T-helper 2 cell (primary cell): ENCODE measurements around the gene MOB3A.

ENCODE experiments used
- DNase-seq, 5 experiments: peaks; one replicate each; pipeline versions ENCODE4 v3.0.0 to v3.0.0-alpha.2; 2012 to 2022

Gene MOB3A

DNA sequence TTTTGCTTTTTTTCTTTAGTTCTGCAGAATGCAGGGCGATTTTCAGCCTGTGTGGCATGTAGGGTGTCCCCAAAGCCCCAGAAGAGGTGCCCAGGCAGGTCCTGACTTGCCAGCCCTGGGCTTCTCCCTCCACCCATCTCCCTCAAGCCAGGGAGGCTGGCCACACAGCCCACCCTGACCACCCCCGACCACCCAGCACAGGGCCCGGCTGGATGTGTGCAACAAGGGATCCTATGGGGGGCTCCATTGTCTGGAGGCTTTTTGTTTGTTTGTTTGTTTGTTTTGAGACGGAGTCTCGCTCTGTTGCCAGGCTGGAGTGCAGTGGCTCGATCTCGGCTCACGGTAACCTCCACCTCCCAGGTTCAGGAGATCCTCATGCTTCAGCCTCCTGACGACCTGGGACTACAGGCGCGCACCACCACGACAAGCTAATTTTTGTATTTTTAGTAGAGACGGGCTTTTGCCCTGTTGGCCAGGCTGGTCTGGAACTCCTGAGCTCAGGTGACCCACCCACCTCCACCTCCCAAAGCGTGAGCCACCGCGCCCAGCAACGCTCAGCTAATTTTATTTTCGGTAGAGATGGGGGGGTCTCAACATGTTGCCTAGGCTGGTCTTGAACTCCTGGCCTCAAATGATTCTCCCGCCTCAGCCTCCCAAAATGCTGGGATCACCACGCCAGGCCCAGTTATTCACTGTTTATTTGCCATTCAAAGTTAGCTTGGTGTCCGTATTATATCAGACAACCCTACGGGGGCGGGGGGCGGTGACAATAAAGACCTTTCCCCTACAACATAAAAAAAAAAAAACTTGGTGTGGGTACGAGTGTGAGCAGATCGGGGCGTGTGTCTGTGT lies 37.3 kb downstream of the MOB3A start:
- DNase-seq = no peak

DNA sequence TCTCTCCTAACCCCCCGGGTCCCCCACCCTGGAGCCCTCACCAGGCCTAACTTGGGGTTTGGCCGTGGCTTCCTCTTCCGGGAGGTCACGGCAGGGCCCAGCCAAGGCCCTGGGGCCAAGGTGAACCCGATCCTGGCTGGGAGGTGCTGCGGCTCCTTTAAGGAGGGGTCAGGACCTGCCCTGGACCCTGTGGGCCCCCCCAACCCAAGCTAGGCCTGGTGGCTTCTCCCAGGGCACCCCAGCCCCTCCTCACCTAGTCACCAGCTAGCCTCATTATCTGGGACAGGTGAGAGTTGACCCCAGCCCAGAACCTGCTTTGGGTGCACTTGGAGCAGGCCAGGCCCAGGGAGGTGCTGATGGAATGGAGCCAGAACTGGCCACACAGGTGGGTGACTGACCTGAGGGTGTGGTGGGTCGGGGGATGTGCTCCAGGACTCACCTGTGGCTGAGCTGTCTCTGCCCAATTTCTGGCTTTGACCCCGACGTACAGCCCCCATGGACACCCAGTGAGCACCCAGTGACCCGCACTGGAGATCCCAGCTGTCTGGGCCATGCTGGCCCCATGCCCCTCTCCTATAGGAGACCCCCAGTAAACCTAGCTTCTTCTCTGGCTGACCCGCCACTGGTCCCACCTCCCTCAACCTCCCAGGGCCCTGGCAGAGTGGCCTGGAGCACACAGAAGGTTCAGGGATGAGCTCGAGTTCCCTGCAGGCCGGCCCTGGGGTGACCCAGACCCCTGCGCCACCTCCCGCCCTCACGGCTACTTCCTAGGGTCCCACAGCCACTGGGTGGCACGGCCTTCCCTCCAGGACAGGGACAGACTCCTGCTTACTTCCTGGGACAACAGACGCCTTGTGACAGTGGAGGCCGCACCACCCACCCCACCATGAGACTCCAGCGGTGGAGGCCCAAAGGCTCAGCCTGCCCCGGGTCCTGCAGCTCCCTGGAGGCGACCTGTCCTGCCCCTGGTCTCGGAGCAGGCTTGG lies 38.3 kb downstream of the MOB3A start:
- no peak for DNase-seq

DNA sequence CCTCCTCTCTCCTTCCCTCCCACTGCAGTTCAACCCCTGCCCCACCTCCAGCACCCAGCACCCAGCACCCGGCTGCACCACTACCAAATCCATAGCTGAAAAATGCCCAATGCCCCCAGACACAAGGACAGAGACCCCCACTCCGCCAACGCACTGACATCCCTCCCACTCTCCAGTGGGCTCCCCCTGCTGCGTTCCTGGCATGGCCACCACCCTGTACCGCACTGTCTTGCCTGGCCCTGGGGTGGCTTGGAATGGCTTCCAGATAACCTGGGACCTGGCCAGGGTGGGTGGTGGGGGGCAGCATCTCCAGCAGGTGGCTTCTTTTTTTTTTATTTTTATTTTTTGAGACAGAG lies 39.3 kb downstream of the MOB3A start:
- DNase-seq = no peak

DNA sequence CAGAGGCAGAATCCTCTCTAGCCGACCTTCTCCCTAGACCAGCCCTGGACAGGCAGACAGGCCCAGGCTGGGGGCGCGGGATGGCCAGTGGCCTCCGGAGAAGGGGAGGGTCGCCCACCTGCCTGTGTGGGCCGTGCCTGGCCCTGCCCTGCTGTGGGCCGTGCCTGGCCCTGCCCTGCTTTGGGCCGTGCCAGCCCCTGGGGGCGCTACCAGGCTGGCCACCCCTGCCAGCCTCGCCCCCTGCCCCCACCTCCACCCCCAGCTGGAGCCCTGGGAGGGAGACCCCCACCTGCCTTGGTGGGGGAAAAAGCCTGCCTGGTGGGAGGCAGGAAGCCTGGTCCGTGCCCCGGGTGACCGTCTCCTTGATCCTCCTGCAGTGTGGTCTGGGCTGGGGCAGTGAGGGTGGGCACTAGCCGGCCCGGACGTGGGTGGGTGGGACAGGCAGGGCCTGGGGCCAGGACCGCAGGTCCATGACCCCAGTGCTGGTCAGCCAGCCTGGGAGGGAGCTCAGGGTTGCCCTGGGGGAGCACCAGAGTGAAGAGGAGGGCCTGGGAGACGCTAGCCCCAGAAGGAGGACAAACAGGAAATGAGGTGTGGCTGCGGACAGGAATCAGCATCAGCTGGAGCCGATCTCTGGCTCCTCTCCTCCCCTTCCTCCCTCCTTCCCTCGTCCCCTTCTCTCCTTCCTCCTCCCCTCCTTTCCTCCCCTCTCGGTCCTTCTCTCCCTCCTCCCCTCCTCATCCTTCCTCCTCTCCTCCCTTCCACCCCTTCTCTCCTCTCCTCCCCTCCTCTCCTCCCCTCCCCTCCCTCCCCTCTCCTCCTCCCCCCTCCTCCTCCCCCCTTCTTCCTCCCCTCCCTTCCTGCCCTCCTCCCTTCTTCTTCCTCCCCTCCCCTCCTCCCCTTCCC lies 39.9 kb downstream of the MOB3A start:
- peak in 1 of 5 experiments; percentile 63 for DNase-seq

DNA sequence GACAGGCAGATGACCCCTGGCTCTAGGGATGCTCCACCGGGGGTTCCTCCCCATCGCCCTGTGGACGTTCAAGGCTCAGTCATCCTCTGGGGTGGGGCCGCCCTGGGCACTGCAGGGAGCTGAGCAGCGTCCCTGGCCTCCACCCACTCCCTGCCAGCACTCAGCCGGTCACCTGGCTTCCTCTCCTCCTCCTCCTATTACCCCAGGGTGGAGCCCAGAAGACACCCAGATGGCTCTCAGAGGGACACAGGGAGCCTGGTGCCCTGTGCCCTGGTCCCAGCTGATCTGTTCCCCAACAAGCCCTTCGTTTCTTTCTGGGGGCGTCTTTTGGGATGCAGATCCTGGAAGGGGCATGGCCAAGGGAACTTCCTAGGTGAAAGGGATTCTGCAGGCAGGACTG lies 41.4 kb downstream of the MOB3A start:
- DNase-seq = no peak

DNA sequence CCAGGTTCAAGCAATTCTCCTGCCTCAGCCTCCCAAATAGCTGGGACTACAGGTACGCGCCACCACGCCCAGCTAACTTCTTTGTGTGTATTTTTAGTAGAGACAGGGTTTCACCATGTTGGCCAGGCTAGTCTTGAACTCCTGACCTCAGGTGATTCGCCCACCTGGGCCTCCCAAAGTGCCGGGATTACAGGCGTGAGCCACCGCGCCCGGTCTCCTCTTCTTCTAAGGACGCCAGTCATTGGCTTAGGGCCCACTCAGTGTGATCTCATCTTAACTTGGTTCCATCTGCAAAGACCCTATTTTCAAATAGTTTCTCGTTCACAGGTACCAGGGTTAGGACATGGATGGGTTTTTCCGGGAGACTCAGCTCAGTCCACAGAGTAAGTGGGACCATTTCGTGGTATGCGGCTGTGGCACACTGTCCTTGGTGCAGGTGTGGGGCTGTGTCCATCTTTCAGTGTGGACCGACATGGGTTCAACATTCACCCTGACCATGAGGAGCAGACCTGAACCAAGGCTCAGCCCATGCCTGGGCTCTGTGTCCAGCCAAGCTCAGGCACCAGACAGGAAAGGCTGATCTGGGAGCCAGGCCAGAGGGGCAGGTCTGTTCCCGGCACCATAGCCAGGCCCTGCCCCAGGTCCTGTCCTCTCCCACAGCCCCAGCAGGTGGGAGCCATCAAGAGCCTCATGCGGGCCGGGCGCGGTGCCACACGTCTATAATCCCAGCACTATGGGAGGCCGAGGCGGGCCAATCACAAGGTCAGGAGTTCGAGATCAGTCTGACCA lies 42.3 kb downstream of the MOB3A start:
- no peak for DNase-seq

DNA sequence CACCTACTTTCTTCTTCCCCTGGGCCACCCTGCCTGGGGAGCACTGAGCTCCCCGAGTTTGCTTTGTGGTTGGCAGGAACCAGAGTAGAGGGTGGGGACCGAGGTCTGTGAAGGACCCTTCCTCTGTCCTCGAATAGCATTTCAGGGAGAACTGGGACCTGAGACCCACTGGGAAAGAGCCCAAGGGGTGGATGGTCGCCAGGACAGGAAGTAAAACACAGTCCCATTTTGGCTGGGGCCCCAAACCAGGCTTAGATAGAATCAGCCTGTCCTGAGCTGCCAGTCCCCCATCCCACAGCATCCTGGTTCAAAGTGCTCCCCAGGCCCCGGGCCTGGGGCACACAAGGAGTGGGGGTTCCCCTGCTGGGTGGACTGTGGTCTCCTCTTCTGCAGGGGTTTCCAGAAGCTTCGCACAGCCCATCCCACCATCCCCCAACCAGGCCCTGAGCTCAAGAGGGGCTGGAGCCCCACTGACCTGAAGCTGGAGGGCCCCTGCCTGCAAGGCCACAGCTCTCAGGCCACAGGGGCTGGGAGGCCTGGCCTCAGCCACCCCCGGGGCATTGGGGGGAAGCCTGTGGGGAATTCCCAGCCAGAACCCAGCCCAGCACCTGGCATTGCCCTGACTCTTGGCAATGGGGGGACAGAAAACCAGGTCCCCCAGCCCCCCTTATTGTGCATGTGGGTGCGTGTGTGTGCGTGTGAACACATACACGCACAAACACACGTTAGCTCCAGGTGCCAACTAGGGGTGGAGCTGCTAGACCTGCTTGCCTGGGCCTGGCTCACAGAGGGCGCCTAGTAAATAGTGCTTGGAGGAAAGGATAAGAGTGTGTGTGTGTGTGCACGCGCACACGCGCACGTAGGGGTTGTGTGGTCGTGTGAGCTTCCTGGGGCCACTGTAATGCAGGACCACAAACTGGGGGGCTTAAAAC lies 44.1 kb downstream of the MOB3A start:
- DNase-seq = peak in 3 of 5 experiments; percentile 49 to 79 (median 74)

DNA sequence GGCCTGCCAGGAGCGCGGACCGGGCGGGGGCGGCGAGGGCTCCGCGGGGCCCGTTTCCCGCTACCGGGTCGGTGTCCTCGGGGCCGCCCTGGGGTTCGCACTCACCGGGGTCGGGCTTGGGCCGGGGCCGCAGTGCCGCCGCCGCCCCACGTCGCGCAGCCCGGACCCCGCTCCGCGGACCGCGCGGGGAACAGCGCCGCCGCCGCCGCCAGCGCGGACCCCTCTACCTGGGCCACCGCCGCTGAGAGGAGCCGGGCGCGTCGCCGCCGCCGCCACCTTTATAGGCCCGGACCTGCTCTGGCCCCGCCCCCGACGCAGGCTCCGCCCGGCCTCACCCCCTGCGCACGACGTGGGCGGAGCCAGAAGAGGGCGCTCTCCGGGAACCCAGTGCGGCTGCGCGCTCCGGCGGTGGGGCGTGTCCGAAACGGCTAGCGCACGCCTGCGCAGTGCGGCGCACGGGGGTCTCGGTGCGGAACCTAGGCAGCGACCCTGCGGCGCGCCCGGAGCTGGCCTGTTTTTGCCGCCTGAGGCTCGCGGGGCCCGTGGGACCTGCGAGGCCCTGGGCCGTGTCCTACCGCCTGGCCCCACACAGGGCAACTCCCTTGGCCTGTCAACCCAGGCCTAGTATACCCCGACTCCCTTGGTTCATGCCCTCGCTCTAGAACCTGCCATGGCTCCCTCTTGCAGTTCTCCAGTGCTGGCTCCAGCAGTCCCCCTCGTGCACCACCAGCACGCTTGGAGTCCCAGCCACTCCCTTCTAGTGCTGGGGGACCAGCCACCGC lies 44.9 kb downstream of the MOB3A start, which contains the start of gene MKNK2:
TSS of gene MKNK2 (minus strand) at position 254 of the 782 bp plus-strand sequence. CDS start 393 bp downstream, outside the sequence.
- DNase-seq = peak; percentile 88 to 94 (median 91)

DNA sequence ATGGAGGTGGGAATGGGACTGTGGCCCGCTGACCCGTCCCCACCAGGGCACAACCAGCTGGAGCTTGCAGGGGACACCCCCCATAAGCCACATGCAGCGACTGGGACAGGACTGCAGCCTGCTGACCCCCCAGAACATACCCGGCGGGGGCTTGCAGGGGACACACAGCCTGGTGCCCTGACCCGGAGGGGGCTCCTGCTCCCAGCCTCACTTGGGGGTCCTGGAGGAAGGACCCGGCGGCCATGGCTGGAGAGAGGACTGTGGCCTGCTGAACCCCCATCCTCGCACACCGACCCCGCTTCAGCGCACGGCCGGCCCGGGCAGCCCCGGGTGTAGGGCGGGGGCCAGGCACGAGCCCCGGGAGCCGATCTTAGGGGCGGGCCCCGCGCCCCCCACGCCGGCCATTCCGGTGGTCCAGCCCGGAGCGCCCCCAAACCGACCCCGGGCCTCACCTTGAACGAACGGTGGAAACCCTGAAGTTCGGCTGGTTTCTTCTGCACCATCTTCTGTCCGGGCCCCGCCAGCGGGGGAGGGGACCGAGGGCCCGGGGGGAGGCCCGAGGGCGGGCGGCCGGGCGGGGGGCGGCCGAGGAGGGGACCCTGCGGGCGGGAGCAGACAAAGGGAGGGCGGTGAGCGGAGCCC lies 45.7 kb downstream of the MOB3A start:
- DNase-seq = no peak

DNA sequence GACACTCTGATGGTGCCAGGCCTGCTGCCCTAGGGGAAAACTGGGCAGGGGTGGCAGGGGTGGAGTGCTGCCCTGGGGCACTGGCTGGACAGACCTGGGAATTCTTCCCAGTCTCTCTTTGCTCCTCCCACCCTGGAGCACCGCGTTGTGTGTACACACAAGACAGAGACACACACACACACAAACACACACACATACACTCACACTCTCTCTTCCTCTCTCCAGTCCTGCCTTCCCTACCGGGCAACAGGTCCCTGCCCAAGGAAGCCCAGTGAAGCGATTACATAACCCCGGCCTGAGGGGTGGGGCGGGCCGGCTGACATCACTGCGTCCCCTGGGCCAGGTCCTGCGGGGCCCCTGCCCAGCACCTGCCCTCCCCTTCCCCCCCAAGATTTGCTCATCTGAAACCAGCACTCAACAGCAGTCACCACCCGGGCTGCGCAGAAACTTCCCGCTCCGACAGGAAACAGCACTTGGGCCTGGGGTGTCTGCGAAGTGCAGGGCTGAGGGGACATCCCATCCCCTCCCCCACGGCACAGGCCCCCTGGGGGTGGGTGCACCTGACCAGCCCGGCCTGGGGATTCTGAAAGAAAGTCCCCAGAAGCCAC lies 46.3 kb downstream of the MOB3A start:
- DNase-seq = peak in 2 of 5 experiments; percentile 41 to 80

DNA sequence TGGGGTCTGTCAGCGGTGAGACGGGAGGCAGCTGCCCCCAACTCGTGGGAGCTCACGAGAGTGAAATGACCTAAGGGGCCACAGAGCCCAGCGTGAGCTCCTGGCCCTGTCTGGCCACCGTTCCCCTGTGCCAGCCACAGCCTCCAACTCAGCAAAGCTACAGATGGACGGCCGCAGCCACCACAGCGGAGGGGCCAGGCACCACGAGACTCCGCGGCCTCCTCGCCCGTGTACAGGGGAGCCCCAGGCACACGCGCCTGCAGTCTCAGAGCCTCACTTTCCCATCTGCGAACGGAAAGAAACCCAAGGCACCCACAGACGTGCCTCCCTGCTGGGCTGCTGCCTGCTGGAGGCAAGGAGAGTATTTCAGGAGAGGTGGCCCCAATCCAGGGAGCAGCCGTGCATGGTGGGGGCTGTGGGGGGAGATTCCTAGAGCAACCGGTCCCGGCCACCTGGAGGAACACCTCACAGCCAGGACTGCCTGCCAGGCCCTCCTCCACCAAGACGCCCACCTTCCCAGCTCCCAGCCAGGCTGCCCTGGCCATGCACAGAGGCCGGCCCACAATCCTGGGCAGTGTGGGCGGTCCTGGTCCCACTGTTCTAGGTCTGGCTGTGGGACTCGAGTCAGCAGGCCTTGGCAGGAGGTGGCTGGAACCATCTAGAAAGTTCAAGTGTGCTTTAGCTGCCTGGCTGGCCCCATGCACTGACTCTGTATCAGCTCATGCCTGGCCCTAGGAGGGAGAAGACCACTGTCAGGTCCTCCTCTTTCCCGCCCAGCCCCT lies 47.0 kb downstream of the MOB3A start:
- DNase-seq = no peak

DNA sequence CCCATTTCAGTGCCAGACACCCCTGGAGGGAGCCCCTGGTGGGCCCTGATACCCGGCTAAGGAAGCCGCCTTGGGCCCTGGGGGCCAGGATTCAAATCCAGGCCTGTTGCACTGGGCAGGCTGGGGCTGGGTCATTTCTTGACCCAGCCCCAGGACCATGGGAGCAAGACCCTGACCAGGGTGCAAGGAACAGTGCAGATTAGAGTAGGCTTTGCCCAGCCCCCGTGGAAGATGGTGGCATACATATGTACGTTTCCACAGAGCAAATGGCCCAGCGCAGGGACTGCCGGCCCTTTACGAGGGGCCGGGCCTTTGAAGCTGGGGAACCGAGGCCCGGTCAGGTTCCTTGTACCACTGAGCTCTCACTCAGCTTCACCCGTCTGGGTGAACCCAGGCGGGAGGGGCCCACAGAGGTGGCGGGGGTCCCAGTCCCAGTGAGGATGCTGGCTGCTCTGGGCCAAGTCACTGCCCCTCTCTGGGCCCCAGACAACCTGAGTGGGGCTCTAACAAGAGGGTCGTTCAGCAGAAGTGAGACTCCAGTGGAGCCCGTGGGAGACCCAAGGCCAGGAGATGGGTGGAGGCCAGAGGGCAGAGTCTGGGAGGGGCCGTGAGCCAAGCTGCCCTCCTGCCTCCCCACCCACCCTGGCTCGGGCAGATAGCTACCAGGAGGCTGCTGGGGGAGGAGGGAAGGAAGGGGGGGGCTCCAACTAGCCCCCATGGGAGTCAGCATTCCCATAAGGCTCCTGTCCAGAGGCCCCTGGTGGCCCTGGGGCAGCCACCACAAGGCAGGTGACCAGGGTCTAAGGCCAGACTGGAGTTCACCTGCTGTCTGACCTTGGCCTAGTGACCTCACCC lies 47.8 kb downstream of the MOB3A start:
- no peak for DNase-seq

DNA sequence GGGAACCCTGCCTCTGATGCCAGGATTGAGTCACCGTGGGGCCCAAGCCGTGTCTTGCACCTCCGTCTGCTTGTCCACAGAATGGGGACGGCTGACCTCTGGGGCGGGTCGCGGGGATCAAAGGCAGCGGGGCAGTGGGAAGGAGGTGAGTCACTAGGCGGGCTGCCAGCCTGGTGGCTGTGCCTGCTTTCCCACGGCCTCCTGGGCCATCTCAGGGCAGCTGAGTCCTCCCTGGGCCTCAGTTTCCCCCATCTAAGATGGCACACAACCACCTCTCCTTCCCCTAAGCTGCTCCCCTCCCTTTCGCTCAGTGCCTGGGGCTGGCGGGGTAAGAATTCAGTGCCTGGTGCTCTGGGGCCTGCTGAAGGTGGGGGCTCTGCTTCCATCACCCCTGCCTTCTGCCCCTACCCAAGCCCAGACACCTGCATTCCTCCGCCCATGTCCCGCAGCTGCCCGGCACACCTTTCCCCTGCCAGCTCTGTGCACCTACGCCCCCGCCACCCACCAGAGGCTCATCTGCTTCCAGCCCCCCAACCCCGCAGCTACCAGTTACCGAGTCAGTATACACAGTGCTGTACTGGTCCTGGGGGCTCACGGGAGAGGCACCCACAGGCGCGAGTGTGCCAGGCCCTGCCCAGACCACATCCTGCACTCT lies 48.5 kb downstream of the MOB3A start:
- no peak for DNase-seq

DNA sequence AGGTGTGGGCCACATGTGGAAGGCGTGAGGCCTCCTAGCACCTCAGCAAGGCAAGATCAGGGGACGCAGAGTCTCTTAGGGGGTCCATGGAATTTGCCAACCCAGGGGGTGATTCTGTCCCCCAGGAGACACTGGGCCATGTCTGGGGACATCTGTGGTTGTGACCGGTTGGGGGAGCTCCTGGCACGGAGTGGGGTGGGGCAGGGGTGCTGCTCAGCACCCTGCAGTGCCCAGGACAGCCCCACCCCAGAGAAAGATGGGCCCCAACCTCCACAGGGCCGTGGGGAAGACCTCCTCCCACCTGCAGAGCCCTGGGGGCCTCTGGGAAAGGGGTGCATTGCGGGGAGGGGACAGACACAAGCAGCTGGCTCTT lies 49.1 kb downstream of the MOB3A start:
- DNase-seq = no peak

DNA sequence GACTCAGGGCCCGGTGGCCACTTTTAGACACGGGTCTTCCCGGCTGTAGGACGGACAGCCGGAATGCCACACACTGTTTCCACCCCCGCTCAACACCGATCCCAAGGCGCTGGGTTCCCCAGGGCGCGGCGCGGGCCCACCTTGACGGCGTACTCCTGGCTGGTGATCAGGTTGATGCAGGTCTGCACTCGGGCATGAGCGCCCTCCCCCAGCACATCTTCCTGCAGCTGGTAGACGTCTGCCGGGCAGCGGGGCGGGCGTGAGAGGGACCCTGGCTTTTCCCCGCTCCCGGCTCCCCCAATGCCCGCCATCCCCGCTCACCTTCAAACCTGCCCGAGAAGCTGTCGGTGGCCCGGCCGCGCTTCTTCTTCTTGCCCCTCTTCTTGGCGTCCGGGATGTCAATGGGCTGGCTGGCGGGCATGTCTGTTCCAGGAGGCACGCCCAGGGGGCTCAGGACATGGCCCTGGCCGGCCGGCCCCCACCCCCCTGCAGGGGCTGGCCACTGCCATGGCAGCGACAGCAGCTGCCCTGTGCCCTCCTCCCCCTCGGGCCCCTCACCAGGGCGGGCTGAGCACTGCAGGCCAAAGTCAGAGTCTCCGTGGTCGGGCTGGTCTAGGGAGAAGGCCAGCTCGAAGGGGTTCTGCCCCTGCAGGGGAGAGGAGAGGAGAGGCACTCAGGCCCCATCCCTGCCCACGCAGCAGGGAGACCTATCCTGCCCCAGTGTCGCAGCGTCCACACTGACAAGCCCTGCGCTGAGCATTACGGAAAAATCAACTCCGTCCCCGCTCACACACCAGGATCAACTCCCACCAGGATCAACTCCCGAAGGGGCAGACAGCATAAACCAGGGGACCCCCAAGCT lies 49.8 kb downstream of the MOB3A start:
- DNase-seq = no peak
